CD4-positive, alpha-beta T cell treated with Interleukin-6 at 100 ng/mL for 8 hours (primary cell): ENCODE data around the gene PUDP.
"Not testable (repeated sequence)": the region's sequence is repeated elsewhere in the genome, so short reads cannot be mapped to it uniquely, and the experiment has no call there.

Experiments
- DNase-seq: peaks from one replicate; pipeline ENCODE4 v3.0.0-alpha.2; 2020; ENCODE audit warnings: mixed read lengths, low spot score

Gene PUDP

GRCh38 chrX:7109049-7109531 lies 38.9 kb downstream of the PUDP start:
- no peak for DNase-seq

- no peak for DNase-seq
These were observed 39.9 kb downstream of the PUDP start for GRCh38 chrX:7108030-7108429.

- no peak for DNase-seq
These were observed 41.3 kb downstream of the PUDP start for GRCh38 chrX:7106649-7107048.

GRCh38 chrX:7102119-7102518 lies 45.8 kb downstream of the PUDP start:
- DNase-seq, result no peak

- DNase-seq, result no peak
These were observed 47.9 kb downstream of the PUDP start for GRCh38 chrX:7100022-7100421.

GRCh38 chrX:7095657-7096056 lies 52.3 kb downstream of the PUDP start:
- DNase-seq, result not testable (repeated sequence)

GRCh38 chrX:7093305-7093704 lies 54.6 kb downstream of the PUDP start:
- DNase-seq, result no peak

- DNase-seq, result no peak
These were observed 55.4 kb downstream of the PUDP start for GRCh38 chrX:7092543-7092942.

GRCh38 chrX:7091923-7092322 lies 56.0 kb downstream of the PUDP start:
- no peak for DNase-seq

- DNase-seq, result no peak
These were observed 57.3 kb downstream of the PUDP start for GRCh38 chrX:7090641-7091040.

GRCh38 chrX:7088968-7089615 lies 58.9 kb downstream of the PUDP start:
- DNase-seq, result peak; percentile 61

GRCh38 chrX:7086384-7086783 lies 61.6 kb downstream of the PUDP start:
- no peak for DNase-seq

GRCh38 chrX:7085879-7086278 lies 62.1 kb downstream of the PUDP start:
- no peak for DNase-seq

GRCh38 chrX:7084841-7085240 lies 63.1 kb downstream of the PUDP start:
- DNase-seq, result no peak

- peak; percentile 82 for DNase-seq
These were observed 64.2 kb downstream of the PUDP start for GRCh38 chrX:7083468-7084396.

GRCh38 chrX:7083021-7083420 lies 64.9 kb downstream of the PUDP start:
- DNase-seq, result no peak

GRCh38 chrX:7082556-7082955 lies 65.4 kb downstream of the PUDP start:
- no peak for DNase-seq

- no peak for DNase-seq
These were observed 70.4 kb downstream of the PUDP start for GRCh38 chrX:7077241-7078230.

GRCh38 chrX:7076245-7076661 lies 71.7 kb downstream of the PUDP start:
- no peak for DNase-seq

GRCh38 chrX:7074908-7075204 lies 73.1 kb downstream of the PUDP start:
- no peak for DNase-seq

GRCh38 chrX:7074148-7074907 lies 73.6 kb downstream of the PUDP start:
- no peak for DNase-seq
